ENCODE measurements around the gene KIF19. TPM values are rescaled to one million over a fixed set of nuclear protein-coding genes. Genes with fewer than 3 reads are reported as not detected.

KIF19 gene
- total RNA-seq, 4 donors from 2014 or later, result 0.94 to 7.7 (median 2.2) TPM

- H3K9me3 ChIP-seq, result no peaks in the 10 kb centered on the region
- peak overlapping the region in 2 of 3 donors; percentile 16 to 38 for H3K4me3 ChIP-seq (replicated peaks in 1 of 3)
- DNase-seq, result no peak
- no peaks in the 10 kb centered on the region for H3K27me3 ChIP-seq
- 31 to 52% methylated on average over 3 to 9 of the region's 10 CpGs for WGBS, 2 donors
- TF ChIP-seq, protein P1, sequence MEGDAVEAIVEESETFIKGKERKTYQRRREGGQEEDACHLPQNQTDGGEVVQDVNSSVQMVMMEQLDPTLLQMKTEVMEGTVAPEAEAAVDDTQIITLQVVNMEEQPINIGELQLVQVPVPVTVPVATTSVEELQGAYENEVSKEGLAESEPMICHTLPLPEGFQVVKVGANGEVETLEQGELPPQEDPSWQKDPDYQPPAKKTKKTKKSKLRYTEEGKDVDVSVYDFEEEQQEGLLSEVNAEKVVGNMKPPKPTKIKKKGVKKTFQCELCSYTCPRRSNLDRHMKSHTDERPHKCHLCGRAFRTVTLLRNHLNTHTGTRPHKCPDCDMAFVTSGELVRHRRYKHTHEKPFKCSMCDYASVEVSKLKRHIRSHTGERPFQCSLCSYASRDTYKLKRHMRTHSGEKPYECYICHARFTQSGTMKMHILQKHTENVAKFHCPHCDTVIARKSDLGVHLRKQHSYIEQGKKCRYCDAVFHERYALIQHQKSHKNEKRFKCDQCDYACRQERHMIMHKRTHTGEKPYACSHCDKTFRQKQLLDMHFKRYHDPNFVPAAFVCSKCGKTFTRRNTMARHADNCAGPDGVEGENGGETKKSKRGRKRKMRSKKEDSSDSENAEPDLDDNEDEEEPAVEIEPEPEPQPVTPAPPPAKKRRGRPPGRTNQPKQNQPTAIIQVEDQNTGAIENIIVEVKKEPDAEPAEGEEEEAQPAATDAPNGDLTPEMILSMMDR (IDR thresholded peaks at IDR 0.05), result no peak
- TF ChIP-seq POLR2A (IDR thresholded peaks at IDR 0.05), result no peak
- intact Hi-C loops (cut with DNase I), result no loop called here
- no peaks in the 10 kb centered on the region for H3K36me3 ChIP-seq
- no peak overlapping the region for H3K27ac ChIP-seq
- H3K4me1 ChIP-seq, result peaks cover 15 to 27% of the 10 kb centered on the region in 2 donors
These were observed 480 bp downstream of the KIF19 start for GRCh38 chr17:74326506-74326905.

DNA sequence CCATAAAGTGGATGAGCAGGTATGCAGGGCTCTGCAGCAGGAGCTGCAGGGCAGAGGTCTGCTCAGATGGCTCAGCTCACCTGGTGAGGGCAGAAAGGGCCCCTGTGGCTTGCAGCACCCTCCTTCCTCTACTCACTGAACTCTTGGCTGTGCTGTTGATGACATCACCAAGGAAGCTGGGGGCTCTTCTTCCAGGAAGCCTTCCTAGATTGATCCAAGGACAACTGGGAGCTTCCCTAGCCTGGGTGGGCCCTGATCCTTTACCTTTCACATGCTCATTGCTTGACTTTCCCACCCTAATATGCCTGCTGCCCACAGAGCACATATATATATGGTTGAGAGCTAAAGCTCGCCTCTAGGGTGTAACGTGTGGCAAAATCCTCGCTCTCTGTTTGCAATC, 2.5 kb downstream of the KIF19 start:
- intact Hi-C loops (cut with DNase I), result no loop called here
- Histone ChIP-seq H3K36me3 (no peaks in the 10 kb centered on the region), H3K27ac (no peak overlapping the region), H3K9me3 (no peaks in the 10 kb centered on the region), H3K27me3 (no peaks in the 10 kb centered on the region), H3K4me1 (peaks cover 15 to 27% of the 10 kb centered on the region in 2 donors), H3K4me3 (replicated peaks in 1 of 3) (no peak overlapping the region)
- WGBS, 2 donors, result 94 to 100% methylated on average over 3 of the region's 3 CpGs
- TF ChIP-seq, protein P1 (IDR thresholded peaks at IDR 0.05), result no peak
- TF ChIP-seq POLR2A (IDR thresholded peaks at IDR 0.05), result no peak
- no peak for DNase-seq

- DNase-seq, result no peak
- Histone ChIP-seq H3K27me3 (no peaks in the 10 kb centered on the region), H3K27ac (no peak overlapping the region), H3K4me1 (peaks cover 15 to 27% of the 10 kb centered on the region in 2 donors), H3K4me3 (replicated peaks in 1 of 3) (no peak overlapping the region), H3K36me3 (no peaks in the 10 kb centered on the region), H3K9me3 (no peaks in the 10 kb centered on the region)
- intact Hi-C loops (cut with DNase I), result no loop called here
- no peak for TF ChIP-seq POLR2A (IDR thresholded peaks at IDR 0.05)
- TF ChIP-seq, protein P1 (IDR thresholded peaks at IDR 0.05), result no peak
- WGBS, 2 donors, result 59 to 68% methylated on average over 3 of the region's 3 CpGs
These were observed 3.4 kb downstream of the KIF19 start for GRCh38 chr17:74329378-74329777.

DNA sequence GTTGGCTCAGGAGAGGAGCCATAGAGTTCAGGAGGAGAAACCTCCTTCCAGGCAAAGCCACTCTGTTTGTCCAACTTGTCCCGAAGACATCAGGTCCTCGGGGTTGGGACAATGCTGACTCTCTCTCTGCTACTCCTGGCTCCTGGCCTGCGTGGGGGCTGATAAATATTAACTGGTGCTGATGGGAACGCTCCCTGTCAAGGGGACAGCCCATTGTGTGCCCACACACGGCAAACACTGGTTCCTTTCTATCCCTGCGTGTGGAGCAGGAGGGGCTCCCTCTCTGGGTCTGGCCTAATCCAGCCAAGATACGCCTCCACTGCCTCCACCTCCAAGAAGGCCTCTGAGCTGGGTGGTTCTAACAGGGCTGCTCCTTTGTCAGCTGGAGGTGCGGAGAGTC, 4.4 kb downstream of the KIF19 start:
- Histone ChIP-seq H3K4me3 (replicated peaks in 1 of 3) (no peak overlapping the region), H3K4me1 (peaks cover 14 to 21% of the 10 kb centered on the region in 2 donors), H3K27ac (no peak overlapping the region), H3K36me3 (no peaks in the 10 kb centered on the region), H3K9me3 (no peaks in the 10 kb centered on the region), H3K27me3 (no peaks in the 10 kb centered on the region)
- no peak for TF ChIP-seq POLR2A (IDR thresholded peaks at IDR 0.05)
- TF ChIP-seq, protein P1 (IDR thresholded peaks at IDR 0.05), result no peak
- intact Hi-C loops (cut with DNase I), result no loop called here
- no peak for DNase-seq
- WGBS, 2 donors, result 60 to 89% methylated on average over 2 to 8 of the region's 8 CpGs

DNA sequence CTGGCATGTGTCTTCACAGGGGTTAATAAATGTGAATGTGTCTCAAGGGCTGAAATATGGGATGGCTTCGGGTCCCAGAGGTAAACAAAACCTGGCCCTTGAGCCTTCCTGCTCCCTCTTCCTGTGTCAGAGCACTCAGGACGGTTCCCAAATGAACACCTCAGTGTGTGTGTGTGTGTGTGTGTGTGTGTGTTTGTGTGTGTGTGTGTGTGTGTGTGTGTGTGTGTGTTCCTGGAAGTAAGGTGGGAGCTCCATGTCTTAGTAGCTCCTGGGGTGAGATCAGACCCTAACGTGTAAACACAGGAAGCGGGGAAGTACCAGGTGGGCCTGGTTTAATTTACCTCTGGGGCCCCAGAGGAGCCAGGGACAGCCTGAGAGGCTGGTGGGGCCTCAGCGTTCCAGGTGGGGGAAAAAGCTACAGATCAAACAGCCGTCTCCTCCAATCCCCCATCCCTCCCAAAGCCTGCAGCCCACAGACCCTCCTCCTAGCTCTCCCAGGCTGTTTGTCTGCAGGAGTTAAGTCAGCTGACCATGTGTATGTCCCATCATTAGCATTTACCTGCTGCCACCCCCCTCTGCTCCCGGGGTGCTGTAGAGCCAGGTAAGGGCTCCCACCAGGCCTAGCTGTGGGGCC, 6.1 kb downstream of the KIF19 start:
- Histone ChIP-seq H3K9me3 (no peaks in the 10 kb centered on the region), H3K36me3 (no peaks in the 10 kb centered on the region), H3K27me3 (no peaks in the 10 kb centered on the region), H3K27ac (no peak overlapping the region), H3K4me3 (replicated peaks in 1 of 3) (no peak overlapping the region), H3K4me1 (peaks cover under 1 to 10% of the 10 kb centered on the region in 2 donors)
- no peak for DNase-seq
- 69 to 75% methylated on average over 7 of the region's 7 CpGs for WGBS, 2 donors
- intact Hi-C loops (cut with DNase I), result no loop called here
- TF ChIP-seq, protein P1 (IDR thresholded peaks at IDR 0.05), result no peak
- no peak for TF ChIP-seq POLR2A (IDR thresholded peaks at IDR 0.05)

Data from thyroid gland (tissue), 4 donors.